Activated T-cell treated with anti-CD3 and anti-CD28 coated beads for 48 hours (primary cell): Measurements from ENCODE around the gene IL13RA1.
"Not testable (repeated sequence)": the region's sequence is repeated elsewhere in the genome, so short reads cannot be mapped to it uniquely, and the experiment has no call there.

Experiments used
- DNase-seq: peaks from one replicate; pipeline ENCODE4 v3.0.0-alpha.2; 2020; ENCODE audit warnings: low read depth

The IL13RA1 gene

GRCh38 chrX:118729042-118729652 lies 1.7 kb downstream of the IL13RA1 start:
- no peak for DNase-seq

GRCh38 chrX:118730500-118731247 lies 3.3 kb downstream of the IL13RA1 start:
- no peak for DNase-seq

GRCh38 chrX:118732551-118732950 lies 5.1 kb downstream of the IL13RA1 start:
- not testable (repeated sequence) for DNase-seq

GRCh38 chrX:118734909-118735308 lies 7.5 kb downstream of the IL13RA1 start:
- DNase-seq = no peak

GRCh38 chrX:118736394-118737010 lies 9.1 kb downstream of the IL13RA1 start:
- no peak for DNase-seq

- DNase-seq = no peak
Measured at GRCh38 chrX:118739577-118739976, 12.2 kb downstream of the IL13RA1 start.

- no peak for DNase-seq
Measured at GRCh38 chrX:118740276-118740889, 13.0 kb downstream of the IL13RA1 start.

DNA sequence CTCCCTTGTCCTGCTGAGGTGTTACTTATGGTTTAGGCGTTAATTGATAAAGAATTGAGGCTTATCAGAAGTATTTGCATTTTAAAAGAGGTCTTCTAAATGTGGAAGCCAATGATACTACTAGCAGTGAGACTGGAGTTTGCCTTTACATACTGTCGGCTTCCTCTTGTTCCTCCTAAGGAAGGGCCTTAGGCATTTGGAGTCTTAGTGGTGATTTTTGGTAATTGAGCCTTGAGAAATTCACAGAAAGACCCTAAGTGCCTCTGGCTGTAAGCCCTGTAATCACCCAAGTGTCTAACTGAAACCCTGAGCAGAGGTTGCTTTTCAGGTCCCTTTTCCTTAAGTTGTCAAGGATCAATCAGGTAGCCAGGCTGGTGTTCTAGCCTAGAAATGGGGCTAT lies 14.8 kb downstream of the IL13RA1 start:
- no peak for DNase-seq

DNA sequence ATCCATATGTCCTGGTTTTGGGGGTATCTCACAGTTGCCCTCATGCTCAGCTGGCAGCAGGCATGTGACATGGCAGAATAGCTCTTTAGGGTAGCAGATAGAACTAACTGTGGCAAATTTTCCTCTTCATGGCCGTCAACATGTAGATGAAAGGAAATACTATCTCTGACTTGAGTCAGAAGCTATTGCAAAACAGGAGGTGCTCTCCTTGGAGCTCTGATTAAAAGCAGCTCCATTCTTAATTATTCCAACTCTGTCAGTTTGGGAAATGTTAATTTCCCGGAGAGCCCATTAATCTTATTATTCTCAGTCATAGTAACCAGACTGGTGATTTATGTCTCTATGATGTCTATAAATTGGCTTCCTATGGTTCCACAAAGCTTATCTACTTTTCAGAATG lies 18.2 kb downstream of the IL13RA1 start:
- no peak for DNase-seq

- DNase-seq = no peak
Measured at GRCh38 chrX:118751950-118752783, 24.8 kb downstream of the IL13RA1 start.

DNA sequence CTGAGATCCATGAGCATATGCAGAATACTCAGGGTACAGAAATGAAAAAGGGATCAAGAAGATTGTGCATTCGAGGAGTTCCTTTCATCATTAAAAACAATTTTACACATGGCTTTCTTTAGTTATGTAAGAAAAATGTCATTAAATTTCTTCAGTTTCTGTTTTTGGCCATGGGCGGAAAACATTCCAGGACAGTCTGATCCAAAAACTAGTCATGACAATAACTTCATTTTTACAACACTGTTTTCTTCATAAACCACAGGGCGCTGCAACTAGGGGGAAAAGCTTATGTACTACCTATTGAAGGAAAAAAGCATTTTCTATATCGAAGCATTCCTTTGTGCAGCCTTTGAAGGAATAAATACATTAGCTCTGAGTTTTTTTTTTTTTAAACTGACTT lies 28.2 kb downstream of the IL13RA1 start:
- no peak for DNase-seq

DNA sequence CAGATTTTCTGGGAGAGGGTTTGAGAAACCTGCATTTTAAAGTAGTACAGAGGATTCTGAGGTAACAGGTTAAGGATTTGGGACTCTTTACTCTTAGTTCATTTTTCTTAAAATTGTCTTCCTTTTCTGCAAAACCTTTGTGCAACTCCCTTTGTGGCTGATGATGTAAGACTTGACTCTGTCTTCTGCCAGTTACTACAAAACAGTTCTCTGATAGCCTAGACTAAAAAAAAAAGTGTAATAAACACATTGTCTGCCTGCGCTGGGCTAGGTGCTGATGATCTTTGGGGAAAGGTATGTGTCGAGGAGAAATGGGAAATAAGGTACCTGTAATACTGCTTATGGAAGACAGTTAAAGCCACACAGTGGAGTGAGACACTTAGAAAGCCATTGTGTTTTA lies 28.7 kb downstream of the IL13RA1 start:
- no peak for DNase-seq

- DNase-seq = no peak
Measured at GRCh38 chrX:118758511-118758910, 31.1 kb downstream of the IL13RA1 start.

GRCh38 chrX:118760025-118760424 lies 32.6 kb downstream of the IL13RA1 start:
- no peak for DNase-seq

GRCh38 chrX:118761939-118762707 lies 34.7 kb downstream of the IL13RA1 start:
- no peak for DNase-seq

GRCh38 chrX:118763489-118763888 lies 36.1 kb downstream of the IL13RA1 start:
- DNase-seq = no peak

GRCh38 chrX:118764122-118764521 lies 36.7 kb downstream of the IL13RA1 start:
- no peak for DNase-seq

DNA sequence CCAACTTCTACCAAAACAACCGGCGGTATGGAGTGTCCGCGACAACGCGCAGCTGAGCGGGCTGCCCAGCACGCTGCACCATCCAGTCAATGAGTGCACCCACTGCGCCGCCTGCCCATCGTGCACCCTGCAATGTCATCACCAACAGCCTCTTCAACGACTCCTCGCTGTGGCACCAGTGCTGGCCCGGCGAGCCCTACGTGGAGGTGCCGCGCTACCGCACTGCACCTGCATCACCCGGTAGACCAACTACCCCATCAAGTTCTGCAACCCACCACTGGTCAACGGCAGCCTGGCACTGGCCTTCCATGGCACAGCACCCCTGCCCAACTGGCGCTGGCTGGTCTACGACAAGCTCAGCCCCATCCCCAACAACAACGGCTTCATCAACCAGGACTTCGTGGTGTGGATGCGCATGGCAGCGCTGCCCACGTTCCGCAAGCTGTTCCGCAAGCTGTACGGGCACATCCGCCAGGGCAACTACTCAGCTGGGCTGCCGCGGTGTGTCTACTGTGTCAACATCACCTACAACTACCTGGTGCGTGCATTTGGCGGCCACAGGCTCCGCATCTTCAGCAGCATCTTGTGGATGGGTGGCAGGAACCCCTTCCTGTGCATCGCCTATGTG lies 42.8 kb downstream of the IL13RA1 start:
- DNase-seq = no peak

- no peak for DNase-seq
Measured at GRCh38 chrX:118772051-118772450, 44.6 kb downstream of the IL13RA1 start.

- DNase-seq = no peak
Measured at GRCh38 chrX:118773782-118774181, 46.4 kb downstream of the IL13RA1 start.

DNA sequence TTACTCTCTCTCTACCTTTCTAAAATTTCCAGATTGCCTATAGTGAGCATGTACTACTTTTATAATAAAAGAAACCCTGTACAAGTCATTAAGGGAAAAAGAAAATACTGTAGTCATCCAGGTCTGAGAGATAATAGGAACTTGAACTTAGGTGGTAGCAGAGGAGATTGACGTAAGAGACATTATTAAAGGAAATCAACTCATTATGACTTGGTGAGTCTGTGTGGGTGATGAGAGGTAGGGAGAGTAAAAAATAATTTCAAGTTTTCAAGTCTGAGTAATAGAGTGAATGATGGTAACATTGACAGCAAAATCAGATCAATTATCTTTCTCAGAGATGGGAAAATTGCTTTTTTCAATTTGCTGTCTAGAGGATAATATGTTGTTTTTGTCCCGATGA lies 52.2 kb downstream of the IL13RA1 start:
- DNase-seq = no peak
